Heart right ventricle (tissue), 16 donors: ENCODE data around the gene NPM3. TPM values are rescaled to one million over a fixed set of nuclear protein-coding genes. Genes with fewer than 3 reads are reported as not detected.

Experiments used
- ATAC-seq, 8 donors: fragments of 200-7000 bp; cut with Tn5 transposase; one replicate each; pipeline ENCODE4 v1.9.1; 2020; ENCODE audit warnings: mild to moderate bottlenecking in 8 of 8, moderate library complexity in 8 of 8, moderate number of reproducible peaks in 1 of 8
- DNase-seq, 2 donors: peaks; one replicate each; pipeline ENCODE4 v3.0.0-alpha.2; 2020
- H3K27ac ChIP-seq, 10 donors: fragments of 200-600 bp; sonication (generic) in 2 of 10; one replicate each; pipeline versions ENCODE4 v1.5.0 to v1.8.0; 2020 to 2022; ENCODE audit warnings: mild to moderate bottlenecking in 3 of 10
- H3K27me3 ChIP-seq, 7 donors: fragments of 200-600 bp; one replicate each; pipeline ENCODE4 v1.8.0; 2021 to 2022; ENCODE audit warnings: mild to moderate bottlenecking in 2 of 7
- H3K36me3 ChIP-seq, 9 donors: fragments of 200-600 bp; sonication (generic) in 1 of 9; one replicate each; pipeline versions ENCODE4 v1.5.0 to v1.8.0; 2020 to 2022; ENCODE audit warnings: mild to moderate bottlenecking in 2 of 9
- H3K4me1 ChIP-seq, 9 donors: fragments of 200-600 bp; sonication (generic) in 1 of 9; one replicate each; pipeline versions ENCODE4 v1.5.0 to v1.8.0; 2020 to 2022; ENCODE audit warnings: mild to moderate bottlenecking in 4 of 9
- H3K4me3 ChIP-seq, 10 donors: fragments of 200-600 bp; sonication (generic) in 2 of 10; one replicate each; pipeline versions ENCODE4 v1.5.0 to v1.8.0; 2020 to 2022; ENCODE audit warnings: mild to moderate bottlenecking in 7 of 10, moderate library complexity in 2 of 10
- H3K9me3 ChIP-seq, 11 donors: fragments of 200-600 bp in 10 of 11; sonication (generic) in 2 of 11; one replicate each; pipeline versions ENCODE4 v1.5.0 to v1.8.0; 2013 to 2022; ENCODE audit warnings: mild to moderate bottlenecking in 2 of 11, control low read depth in 1 of 11, moderate library complexity in 1 of 11
- CTCF ChIP-seq, 9 donors: fragments of 200-600 bp; sonication (generic) in 2 of 9; IDR thresholded peaks; one replicate each; pipeline versions ENCODE4 v1.5.0 to v1.8.0; 2021 to 2022; ENCODE audit warnings: antibody characterized with exemption in 9 of 9, mild to moderate bottlenecking in 5 of 9, moderate library complexity in 1 of 9
- WGBS, 2 donors: extraction: QIAGEN DNeasy Blood & Tissue Kit; methylation state at CpG; one replicate each; pipeline ENCODE4 v1.1.7; 2013; ENCODE audit warnings: inconsistent platforms in 1 of 2; 5-methylcytosine and 5-hydroxymethylcytosine counted together
- intact Hi-C, 10 donors: fragments of 100-400 bp; cut with DNase I; formaldehyde crosslinking; loops; one replicate each; pipeline versions ENCODE4 v1.11.1 to v1.14.2; 2022
- polyA plus RNA-seq, 2 donors: library from polyadenylated mRNA; stranded (reverse); fragments of 200-250 nt; gene quantifications; one replicate each; pipeline ENCODE4 v1.2.3, GENCODE V29; 2013
- total RNA-seq, 10 donors: library from RNA; stranded (reverse); fragmentation: NEBNext Ultra II Directional in 3 of 10; extraction: Animal tissue kit (Norgen Biotek cat#: 25700) in 3 of 10; gene quantifications; one replicate each; pipeline versions ENCODE4 v1.2.1 to v1.2.4, GENCODE V29; 2021 to 2023
- donor health status: Arrhythmogenic right ventricular cardiomyopathy.
- donor health status: ischemic (EF 13 %, LVEDD 7.1; RV severe dilation, severe dysfunction).
- donor health status: healthy with polysubstance abuse.
- donor health status: DM: no; HTN: yes; CAD: no.
- donor health status: DM: no; HTN: no; CAD: no.
- donor health status: ischemic (EF 25% LVEDD 6.9; RV normal size, moderate dysfunction).
- donor health status: ischemic (EF 25% LVEDD 5.7; RV mildly dilated, moderate dysfunction).
- donor health status: healthy.
- donor health status: DM: yes; HTN: yes; CAD: no.
- donor health status: Ischemic cardiomyopathy.
- donor health status: ischemic (EF 35%, LVEDD 5.7; RV mildly dilated, moderate dysfunction).
- donor health status: nonischemic (EF 11% LVEDD 7.7; RV severe dilation, severe dysfunction).
- donor health status: DM: yes; HTN: yes; CAD: no.
- donor health status: PGD.
- donor health status: ischemic (EF 29% LVEDD 5.4; RV normal size, mild dysfunction).
- donor health status: nonischemic (EF 23%, LVEDD 6.1; RV moderate dilation, normal function).

The NPM3 gene
- total and polyA plus RNA-seq, 12 donors = 4.9 to 23.3 (median 7.0) TPM

- no peak for TF ChIP-seq CTCF (IDR thresholded peaks at IDR 0.05)
- H3K4me1 ChIP-seq = peaks cover 2 to 46% (median 23%) of the 10 kb centered on the region in 9 donors
- peak; percentile 84 to 88 for DNase-seq
- H3K27me3 ChIP-seq = no peaks in the 10 kb centered on the region
- intact Hi-C loops = no loop called here
- no peaks in the 10 kb centered on the region for H3K9me3 ChIP-seq
- H3K36me3 ChIP-seq = peaks cover 0 to 20% (median 0%) of the 10 kb centered on the region in 9 donors
- WGBS, 2 donors = 3 to 5% methylated on average over 56 of the region's 56 CpGs
- peak; percentile 80 to 94 (median 85) for ATAC-seq
- peak overlapping the region in 9 of 10 donors; percentile 29 to 62 (median 53) for H3K4me3 ChIP-seq
- H3K27ac ChIP-seq = peak overlapping the region in 6 of 10 donors; percentile 2 to 79 (median 50)
These were observed 47.3 kb upstream of the NPM3 start for GRCh38 chr10:101830322-101831168.

- intact Hi-C loops = no loop called here
- Histone ChIP-seq H3K27ac (peak overlapping the region in 5 of 10 donors; percentile 20 to 79 (median 52)), H3K36me3 (peaks cover 0 to 20% (median 0%) of the 10 kb centered on the region in 9 donors), H3K4me3 (peak overlapping the region in 6 of 10 donors; percentile 48 to 62 (median 56)), H3K9me3 (no peaks in the 10 kb centered on the region), H3K4me1 (peaks cover 2 to 38% (median 23%) of the 10 kb centered on the region in 9 donors), H3K27me3 (no peaks in the 10 kb centered on the region)
- no peak for TF ChIP-seq CTCF (IDR thresholded peaks at IDR 0.05)
- ATAC-seq (peak in 2 of 8 donors; percentile 1 to 2), DNase-seq (peak in 1 of 2 donors; percentile 47)
- 35 to 42% methylated on average over 28 to 31 of the region's 31 CpGs for WGBS, 2 donors
These were observed 46.5 kb upstream of the NPM3 start for GRCh38 chr10:101829561-101830315.

- peak in 1 of 2 donors; percentile 30 for DNase-seq
- H3K27me3 ChIP-seq = no peaks in the 10 kb centered on the region
- TF ChIP-seq CTCF (IDR thresholded peaks at IDR 0.05) = no peak
- H3K36me3 ChIP-seq = peaks cover 0 to 20% (median 0%) of the 10 kb centered on the region in 9 donors
- H3K4me1 ChIP-seq = peaks cover 2 to 32% (median 23%) of the 10 kb centered on the region in 9 donors
- WGBS, 2 donors = 58 to 63% methylated on average over 39 of the region's 39 CpGs
- intact Hi-C loops = no loop called here
- peak overlapping the region in 5 of 10 donors; percentile 10 to 24 (median 17) for H3K4me3 ChIP-seq
- H3K9me3 ChIP-seq = no peaks in the 10 kb centered on the region
- no peak for ATAC-seq
- H3K27ac ChIP-seq = peak overlapping the region in 2 of 10 donors; percentile 20 to 24
These were observed 45.7 kb upstream of the NPM3 start for GRCh38 chr10:101828766-101829551.
